GDM1 (cell line): ENCODE results near the gene ZNF444.

Experiments
- DNase-seq: peaks from one replicate; lab custom pipeline; 2025; lab: John Stamatoyannopoulos, UW

The ZNF444 gene

DNA sequence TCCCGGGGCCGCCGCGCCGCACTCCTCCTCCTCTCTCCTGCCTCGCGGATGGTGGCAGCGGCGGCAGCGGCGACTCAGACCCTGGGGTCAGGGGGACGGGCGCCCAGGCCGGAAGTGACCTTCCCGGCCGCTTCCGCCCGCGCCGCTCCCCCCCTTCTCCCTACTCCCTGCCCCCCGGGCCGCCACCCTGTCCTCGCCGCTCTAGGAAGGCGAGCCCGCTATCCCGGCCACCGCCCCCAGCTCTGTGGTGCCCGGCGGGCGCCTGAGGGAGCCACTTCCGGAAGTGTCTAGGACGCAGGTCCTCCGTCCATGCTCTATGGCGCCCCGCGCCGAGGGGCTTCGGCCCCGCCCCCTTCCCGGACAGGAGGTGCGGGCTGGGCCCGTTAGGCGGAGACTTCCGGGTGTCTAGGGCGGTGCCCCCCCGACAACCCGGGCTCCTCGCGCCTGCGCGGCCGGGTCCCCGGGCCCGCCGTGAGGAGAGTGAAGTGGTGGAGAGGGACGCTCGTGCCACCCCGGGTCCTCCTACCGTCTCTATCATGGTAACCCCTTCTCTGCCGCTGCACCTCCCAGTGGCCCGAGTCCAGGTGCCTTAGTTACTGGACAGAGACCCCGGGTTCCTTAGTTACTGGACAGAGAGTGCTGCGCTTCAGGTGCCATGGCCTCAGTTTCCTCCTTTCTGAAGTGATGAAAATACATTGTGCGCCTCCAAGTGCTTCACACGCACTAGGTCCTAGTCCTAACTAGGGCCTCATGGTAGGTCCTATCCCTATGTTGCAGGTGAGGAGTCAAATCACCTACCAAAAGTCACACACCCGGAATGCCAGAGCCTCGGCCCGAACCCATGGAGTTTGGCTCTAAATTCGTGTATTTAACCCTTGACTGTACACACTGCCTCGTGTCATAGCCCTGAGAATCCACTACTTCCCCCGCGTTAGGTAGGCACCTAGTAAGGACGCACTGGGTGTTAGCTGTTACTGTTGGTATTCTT, 19.6 kb upstream of the ZNF444 start, which contains the start of gene ZNF787:
TSS of gene ZNF787 (minus strand) at position 116 of the 988 bp plus-strand sequence. CDS start 18,078 bp downstream, outside the sequence.
- DNase-seq: peak; percentile 97

DNA sequence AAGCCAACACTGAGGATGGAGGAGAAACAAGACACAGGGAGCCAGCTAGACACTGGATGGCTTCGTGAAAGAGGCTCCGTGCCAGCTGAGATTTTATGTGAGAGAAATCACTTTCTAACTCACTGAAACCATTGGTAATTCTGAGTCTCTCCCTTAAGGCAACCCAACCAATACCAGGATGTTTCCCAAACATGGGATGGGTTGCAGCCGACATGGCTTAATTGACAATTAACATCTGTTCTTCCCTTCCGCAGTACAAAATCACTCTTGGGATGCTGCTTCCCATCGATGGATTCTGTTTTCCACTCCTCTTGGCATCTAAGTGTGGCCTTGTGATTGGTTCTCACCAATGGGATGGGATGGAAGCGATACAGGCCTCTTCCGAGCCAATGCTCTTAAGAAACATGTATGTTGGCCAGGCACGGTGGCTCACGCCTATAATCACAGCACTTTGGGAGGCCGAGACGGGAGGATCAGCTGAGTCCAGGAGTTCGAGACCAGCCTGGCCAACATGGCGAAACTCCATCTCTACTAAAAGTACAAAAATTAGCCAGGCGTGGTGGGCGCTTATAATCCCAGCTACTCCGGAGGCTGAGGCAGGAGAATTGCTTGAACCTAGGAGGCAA, 17.7 kb upstream of the ZNF444 start:
- DNase-seq: no peak

DNA sequence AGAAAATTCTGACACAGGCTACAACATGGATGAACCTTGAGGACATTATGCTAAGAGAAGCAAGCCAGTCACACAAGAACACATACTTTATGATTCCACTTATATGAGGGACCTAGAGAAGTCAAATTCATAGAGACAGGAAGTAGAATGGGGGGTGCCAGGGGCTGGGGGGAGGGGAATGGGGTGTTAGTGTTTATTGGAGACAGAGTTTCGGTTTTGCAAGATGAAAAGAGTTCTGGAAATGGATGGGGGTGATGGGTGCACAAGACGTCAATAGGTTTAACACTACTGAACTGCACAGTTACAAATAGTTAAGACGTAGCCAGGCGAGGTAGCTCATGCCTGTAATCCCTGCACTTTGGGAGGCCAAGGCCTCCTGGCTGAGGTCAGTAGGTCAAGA, 16.5 kb upstream of the ZNF444 start:
- DNase-seq: no peak

DNA sequence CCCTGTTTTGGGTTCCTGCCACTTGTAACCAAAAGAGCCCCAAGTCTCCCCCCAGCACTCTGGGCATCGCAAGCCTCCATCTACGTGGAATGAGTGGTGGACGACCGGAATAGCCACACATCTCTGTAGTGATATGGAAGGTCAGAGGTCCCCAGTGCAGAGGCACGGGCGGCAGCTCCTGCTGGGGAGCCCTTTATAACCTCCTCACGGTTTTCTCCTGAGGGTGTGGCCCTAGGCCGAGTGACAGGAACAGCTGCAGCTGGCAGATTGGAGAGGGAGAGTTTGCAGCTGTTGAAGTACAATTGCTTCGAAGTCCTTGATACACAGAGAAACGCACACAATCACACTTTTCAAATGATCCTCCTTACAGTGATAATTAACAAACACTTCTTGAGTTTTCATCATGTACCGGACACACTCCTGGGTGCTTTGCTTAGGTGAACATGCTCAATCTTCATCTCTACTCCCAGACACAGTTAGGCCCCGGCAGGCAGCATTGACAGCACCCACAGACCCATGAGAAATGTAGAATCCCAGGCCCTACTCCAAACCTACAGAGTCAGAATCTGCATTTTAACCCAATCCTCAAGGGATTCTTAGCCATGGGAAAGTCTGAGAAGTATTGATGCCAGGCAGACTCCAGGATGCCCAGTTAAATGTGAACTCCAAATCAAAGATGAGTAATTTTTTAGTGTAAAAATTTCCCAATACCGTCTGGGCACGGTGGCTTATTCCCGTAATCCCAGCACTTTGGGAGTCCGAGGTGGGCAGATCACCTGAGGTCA, 15.1 kb upstream of the ZNF444 start:
- no peak for DNase-seq

DNA sequence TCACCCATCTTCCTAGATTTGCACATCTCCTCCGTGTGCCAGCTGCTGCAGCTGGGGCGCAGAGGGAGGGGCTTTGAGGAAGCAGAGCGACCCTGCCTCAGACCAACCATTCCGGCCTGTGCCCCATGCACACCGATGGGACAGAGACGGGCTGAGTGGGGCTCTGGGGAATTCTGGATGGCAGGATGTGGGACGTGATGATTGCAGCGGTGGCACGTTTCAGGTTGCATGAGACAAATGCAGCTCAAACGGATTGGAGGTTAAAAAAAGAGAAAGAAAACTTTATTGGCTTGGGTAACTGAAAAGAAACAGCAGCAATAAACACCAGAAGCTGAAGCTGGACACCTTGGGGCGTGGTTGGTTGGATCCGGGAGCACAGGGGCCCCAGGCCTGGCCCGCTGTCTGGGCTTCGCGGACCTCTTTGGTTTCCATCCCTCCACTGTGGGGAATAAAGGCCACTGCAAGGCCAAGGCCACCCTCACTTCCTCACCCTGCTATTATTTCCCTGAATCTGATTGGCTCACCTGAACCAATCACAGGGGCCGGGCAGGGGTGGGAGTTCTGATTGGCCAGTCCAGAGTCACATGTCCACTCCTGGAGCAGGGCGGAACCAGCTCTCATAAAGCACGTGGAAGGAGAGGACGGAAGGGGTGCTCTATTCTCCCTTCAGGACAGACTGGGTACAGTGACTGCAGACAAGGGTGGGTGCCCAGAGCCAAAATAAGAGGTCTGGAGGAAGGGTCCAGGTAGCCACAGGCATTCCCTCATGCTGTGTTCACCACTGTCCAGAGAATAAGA, 13.9 kb upstream of the ZNF444 start:
- DNase-seq: no peak

DNA sequence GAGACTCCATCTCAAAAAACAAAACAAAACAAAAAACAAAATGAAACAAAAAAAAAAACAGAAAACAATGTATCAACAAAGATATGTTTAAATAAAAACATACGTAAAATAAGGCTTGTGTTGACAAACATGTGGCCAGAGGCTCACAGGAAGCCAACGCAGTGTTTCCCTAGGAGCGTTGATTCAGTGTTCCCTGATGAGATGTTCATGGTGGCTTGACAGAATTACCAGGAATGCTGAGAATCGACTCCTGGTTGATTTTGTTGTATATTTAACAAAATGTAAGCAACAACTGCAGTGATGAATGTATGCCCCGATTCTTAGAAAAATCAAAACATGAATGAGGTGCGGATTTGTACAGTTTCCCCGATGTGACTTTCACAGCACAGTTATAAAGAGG, 11.1 kb upstream of the ZNF444 start:
- DNase-seq: no peak

DNA sequence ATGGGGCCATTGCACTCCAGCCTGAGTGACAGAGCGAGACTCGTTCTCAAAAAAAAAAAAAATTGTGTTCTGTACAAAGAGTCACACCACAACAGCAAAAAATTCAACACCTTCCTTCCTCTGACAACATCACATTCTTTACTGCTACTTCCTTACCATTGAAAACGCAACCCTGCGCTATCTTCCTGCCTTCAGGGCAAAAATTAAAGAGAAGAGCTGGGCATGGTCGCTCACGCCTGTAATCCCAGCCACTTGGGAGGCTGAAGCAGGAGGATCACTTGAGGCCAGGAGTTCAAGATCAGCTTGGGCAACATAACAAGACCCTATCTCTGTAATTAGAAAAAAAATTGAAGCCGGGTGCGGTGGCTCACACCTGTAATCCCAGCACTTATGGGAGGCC, 9.4 kb upstream of the ZNF444 start:
- no peak for DNase-seq

DNA sequence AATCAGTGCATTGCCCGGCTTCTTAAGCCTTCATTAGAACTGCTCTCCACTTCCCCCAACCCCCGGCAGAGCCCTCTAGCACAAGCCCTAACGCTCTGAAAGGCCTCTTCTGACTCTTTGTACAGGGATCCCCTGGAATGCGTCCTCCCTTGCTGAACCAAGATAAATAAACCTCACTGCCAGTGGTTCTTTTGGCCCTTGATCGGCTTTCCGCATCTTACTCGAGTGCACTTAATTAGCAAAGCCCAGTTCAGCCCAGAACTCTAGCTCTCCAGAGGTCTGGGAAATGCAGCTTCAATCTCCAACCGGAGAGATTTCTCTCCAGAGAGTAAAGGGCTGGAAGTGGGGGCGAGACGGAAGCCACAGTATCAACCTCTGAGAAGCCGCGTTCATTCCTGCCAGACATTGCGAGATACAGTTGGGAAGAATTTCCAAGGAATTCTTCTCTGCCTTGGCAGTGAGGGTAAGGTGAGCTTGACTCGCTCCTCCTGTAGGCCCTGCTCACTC, 8.7 kb upstream of the ZNF444 start:
- DNase-seq: no peak

DNA sequence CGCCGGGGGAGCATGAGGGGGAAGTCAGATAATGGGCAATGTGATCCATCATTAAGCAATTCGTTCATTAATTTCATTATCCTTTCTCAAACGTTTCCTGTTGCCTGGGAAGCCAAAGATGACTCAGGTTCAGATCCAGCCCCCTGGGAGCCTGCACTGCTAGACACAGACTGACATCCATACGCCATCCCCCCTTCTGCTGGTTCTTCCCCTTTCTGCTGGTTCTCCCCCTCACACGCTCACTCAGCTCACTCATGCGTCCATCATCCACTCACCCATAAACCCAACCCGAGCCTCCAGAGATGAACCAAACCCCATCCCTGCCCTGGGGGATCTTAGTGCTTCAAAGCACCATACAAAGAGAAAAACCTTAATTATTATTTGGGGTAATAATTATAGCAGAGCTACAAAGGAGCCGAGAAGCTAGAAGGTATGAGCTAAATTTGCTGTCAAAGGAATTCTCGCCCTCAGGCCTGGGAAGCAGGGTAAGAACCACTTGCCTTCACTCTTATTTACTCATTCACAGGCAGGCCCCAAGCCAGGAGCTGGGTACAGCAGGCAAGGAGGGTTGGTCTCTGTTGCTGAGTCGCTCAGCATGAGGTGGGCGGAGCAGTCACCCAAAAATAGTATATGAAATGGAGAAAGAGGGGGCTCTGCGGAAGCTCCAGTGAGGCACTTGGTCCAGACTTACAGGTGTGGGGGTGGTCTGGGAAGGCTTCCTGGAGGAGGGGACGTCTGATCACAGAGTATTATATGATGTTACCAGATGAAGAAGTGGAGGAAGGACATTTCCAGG, 7.0 kb upstream of the ZNF444 start:
- DNase-seq: peak; percentile 39

DNA sequence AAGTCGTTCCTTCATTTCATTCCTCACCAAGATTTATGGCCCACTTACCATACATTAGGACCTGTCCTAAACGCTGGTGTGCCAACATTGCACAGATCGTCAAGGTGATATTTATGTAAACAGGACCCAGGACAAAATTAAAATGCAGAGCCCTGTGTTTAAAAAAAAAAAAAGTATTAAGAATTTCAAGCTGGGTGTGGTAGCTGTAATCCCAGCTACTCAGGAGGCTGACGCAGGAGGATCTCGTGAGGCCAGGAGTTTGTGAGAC, 6.5 kb upstream of the ZNF444 start:
- no peak for DNase-seq

DNA sequence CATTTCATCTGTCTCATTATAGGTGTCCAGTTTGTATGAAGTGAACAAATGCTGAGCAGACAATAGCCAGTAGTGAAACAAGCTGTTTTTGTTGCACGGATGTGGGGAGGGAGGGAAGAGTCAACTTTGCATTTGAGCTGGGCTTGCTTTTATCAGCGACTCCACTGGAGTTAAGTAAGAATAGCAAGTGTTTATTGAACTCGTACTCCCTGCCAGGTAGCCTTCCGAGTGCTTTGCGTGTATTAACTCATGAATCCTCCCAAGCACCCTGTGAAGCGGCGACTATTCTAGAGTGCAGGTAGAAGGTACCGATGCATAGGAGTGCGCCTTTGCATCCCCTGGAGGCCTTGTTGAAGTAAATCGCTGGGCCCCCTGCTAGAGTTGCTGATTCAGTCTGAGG, 4.7 kb upstream of the ZNF444 start:
- no peak for DNase-seq

DNA sequence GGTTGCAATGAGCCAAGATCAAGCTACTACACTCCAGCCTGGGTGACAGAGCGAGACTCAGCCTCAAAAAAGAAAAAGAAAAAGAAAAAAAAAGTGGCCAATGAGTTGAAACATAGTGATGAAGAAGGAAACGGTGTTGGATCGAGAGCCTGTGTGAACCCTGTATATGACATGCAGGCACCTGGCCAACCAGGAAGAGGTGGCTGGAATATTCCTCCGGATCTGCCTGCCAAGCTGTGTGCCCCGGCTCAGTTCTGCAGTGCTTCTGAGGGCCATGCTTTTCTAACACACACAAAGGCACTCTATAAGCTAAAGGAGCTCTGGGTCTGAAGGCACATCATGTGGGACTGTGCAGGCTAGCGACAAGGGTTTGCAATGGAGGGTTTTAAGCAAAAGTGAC, 3.7 kb upstream of the ZNF444 start:
- no peak for DNase-seq

DNA sequence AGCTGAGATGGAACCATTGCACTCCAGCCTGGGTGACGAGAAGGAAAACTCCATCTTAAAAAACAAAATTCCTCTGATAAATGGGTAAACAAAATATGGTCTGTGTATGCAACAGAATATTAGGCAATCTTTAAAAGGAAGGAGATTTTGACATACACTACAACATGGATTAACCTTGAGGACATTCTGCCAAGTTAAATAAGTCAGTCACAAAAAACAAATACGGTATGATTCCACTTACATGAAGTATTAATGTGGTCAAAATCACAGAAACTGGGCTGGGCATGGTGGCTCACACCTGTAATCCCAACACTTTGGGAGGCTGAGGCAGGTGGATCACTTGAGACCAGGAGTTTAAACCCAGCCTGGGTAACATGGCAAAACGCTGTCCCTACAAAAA, 3.0 kb upstream of the ZNF444 start:
- no peak for DNase-seq

DNA sequence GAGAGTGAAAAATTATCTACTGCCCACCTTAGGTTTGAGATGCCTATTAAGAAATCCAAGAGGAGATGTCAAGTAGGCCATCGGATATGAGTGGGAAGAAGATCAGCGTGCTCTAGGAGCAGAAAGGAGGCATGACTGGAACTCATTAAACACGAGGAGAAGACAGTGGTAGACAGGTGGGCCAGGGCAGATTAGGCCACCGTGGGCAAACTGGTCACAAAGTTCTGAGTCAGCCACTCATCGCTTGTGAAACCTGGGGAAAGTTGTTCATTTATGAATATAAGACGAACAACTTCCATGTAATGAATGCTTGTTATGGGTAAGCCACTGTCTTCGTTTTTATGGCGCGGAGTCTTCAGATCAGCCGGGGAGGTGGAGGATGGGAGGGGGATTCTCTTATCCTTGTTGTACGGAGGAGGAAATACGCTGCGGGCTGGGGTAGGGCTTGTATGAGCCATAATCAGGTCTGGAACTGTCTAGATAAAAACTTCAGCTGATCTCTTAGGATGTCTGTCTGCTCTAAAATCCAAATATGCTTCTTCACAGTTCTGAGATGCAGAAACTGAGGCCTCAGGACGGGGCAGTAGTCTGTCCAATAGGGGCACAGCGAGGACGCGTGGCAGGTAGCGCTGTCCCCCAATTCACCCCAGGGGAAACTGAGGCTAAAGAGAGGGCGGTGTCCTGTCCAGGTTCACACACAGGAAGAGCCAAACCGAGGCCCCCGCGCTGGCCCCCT, 1.1 kb upstream of the ZNF444 start:
- no peak for DNase-seq

DNA sequence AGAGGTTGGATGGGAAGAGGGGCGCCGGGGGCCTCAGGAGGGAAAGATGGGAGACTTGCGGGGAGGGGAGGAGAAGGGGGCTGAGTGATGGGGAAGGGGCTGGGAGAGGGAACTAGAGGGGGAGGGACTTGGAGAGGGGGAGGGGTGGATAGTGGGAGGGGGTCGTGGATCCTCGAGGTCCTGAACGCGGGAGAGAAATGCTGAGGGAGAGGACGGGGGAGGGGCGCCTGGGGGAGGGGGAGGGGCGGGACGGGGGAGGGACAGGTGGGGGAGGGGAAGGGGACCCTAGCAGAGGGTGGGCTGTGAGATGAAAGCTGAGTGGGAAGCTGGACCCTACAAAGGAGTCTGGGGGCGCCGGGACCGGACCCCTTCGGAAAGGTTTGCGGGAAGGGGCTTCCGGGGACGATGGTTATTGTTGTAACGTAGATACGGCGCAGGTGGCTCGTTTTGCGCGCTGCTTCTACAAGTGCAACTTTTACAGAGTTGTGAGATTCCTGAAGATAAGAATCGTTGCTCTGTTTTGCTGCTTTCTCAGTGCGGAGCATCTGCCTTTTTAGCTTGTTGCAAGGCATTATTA, 418 bp downstream of the ZNF444 start:
- no peak for DNase-seq

DNA sequence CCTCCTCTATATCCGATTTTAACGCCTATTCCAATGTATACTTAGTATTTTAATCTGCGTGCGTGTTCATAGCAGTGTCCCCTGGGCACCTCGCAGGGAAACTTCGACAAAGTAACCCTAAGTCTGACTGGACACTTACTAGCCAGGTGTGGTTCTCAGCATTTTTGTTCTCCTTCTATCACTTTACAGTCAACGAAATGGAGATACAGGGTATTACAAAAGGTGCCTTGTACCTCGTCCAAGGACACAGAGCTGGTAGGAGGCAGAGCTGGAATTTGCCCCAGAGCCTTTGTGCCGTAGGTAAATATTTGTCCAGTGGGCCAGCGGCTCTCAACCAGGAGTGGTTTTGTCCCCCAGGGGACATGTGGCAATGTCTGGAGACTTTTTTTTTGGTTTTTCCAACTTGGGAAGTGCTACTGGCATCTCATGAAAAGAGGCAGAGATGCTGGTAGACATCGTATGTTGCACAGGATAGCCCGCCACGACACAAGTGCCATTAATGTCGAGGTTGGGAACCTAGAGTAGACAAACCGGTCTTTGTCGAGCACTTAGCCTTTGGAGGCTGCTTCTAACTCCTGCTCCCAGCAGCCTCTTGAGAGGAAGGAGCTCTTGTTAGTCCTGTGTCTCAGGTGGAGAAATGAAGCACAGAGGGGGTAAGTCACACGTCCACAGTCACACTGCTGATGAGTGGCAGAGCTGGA, 1.1 kb downstream of the ZNF444 start:
- DNase-seq: no peak

DNA sequence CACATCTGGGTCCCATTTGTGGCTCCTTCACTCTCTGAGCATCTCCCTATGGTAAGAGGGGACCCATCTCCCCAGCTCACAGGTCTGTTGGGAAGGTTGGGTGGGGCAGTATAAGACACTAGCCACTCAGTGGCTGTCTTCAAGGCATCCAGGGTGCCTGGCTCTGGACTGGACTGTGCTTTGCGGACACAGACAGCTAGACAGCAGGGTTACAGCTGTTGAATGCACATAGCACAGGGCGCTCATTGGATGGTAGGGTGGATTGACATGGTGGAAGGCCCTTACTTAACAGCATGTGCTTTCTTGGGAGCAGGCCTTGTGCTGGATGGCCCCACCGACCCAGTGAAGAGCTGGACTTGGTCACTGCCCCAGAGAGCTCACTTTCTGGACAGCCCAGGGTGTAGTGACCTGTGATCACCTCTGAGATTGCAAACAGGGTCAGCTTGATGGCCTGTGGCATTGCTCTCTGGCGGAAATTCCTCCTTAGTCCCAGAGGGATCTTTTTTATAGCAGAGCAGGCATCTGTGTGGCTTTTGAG, 1.9 kb downstream of the ZNF444 start:
- no peak for DNase-seq

DNA sequence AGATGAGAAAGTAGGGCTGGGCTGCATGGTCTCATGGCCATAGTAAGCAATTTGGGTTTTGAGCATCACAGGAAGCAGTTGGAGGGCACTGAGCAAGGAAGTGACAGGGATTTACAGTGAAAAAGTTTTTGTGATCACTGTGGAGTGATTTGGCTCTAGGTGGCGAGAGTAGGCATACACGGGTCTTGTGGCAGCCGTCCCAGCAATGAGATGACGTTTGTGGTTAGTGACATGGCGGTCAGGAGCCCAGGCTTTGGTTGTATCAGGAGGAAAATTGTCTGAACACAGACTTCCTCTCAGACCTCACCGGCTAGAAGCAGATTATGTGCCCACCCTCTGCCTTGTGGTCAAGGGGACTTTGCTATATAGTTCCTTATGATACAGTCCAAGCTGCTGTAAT, 3.3 kb downstream of the ZNF444 start:
- peak; percentile 45 for DNase-seq

DNA sequence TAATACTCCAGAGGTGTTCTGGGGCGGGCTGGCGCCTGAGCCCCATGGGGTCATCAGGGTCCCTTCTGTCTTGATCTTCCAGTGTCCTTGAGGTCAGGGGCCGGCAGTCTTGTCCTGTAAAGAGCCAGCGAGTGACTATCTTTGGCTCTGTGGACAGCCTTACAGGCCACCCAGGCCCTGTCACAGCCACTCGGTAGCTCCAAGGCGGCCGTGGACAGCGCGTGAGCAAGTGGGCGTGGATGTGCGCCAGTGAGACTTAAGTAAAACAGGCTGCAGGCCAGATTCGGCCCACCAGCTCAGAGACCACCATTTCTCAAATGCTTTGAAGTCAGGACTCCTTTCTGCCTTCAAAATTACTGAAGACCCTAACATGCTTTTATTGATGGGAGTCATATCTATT, 3.7 kb downstream of the ZNF444 start:
- no peak for DNase-seq
